ENCODE measurements around the gene TIMP2. TPM values are rescaled to one million over a fixed set of nuclear protein-coding genes. Genes with fewer than 3 reads are reported as not detected.
A peak's percentile ranks its signal among the peaks of the same experiment; 100 is the strongest.

TIMP2 gene
- polyA plus RNA-seq, 2 of the 4 experiments (the other 2 are of a cell fraction) = 68.1 to 166 TPM

GRCh38 chr17:78951967-78952551 lies 26.9 kb upstream of the TIMP2 start (continued):
- TF ChIP-seq CTCF (IDR thresholded peaks at IDR 0.05) (no peak), CHD2 (IDR thresholded peaks at IDR 0.05; ENCODE audit: low read length, partially characterized antibody) (no peak)

- DNase-seq (ENCODE audit: low read depth in 1 of 2, low spot score in 1 of 2) (no peak), FAIRE-seq (no peak), ATAC-seq (no peak)
- Histone ChIP-seq H3K27ac (no peak overlapping the region), H3K4me3 (no peak overlapping the region), H3K4me1 (no peaks in the 10 kb centered on the region; the same call in 2 of the 3 replicates), H3K4me2 (no peak overlapping the region), H3K9me3 (peaks cover 30% of the 10 kb centered on the region)
- POLR2A ChIA-PET = no interaction called here
- CTCF ChIA-PET = interaction anchor here (0.9 to 5.7 kb wide), 5 partner anchors 10 to 85 kb away, joined by 3 to 62 read pairs (median 4); no protein-coding TSS in a partner anchor
- WGBS (ENCODE audit: missing lambda C conversion rate) = 57% methylated on average over 2 of the region's 2 CpGs
- TF ChIP-seq HDAC2 (IDR thresholded peaks at IDR 0.05) (no peak), RAD21 (conservative IDR thresholded peaks at IDR 0.05 in 1 of 2, IDR thresholded peaks at IDR 0.05 in 1 of 2) (no peak), MAX (IDR thresholded peaks at IDR 0.05) (peak; percentile 43; the same call in 1 of the 2 replicates)
Measured at GRCh38 chr17:78950870-78951269, 25.7 kb upstream of the TIMP2 start.

DNA sequence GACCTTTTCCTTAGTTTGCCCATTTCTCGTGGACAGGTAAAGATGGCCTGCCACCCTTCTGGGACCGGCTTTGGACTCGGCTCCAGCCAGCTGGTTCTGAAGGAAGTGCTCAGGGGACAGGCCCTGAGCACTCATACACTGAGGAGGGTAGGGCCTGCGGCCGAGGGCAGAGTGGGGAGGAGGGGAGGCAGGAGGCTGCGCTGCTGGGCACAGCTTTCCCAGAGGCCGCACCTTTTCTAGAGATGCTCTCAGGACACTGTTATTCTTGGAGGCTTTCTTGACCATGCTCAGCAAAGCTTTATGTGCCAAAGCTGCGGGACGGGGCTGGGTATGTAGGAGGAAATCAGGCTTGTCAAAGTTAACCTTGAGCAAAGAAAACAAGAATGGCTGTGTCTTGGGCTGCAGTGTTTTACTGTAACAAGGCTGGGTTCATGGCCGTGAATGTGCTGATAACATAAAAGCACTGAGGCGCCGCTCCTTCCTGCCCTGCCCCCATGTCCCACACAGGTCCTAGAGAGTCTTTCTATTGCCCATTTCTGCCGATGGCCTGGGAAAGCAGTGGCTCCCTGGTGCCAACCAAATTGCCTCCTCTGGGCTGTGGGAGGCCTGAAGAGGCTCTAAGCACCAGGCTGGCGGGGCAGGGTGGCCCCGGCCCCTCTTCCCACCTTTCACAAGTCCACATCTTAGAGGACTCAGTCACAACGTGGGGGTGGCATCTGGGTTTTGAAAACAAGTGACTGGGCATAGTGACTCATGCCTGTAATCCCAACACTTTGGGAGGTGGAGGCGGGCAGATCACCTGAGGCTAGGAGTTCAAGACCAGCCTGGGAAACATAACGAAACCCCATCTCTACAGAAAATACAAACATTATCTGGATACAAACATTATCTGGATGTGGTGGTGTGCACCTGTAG lies 22.3 kb upstream of the TIMP2 start:
- POLR2A ChIA-PET = no interaction called here
- H3K9me3 ChIP-seq = peaks cover 30% of the 10 kb centered on the region
- CTCF ChIA-PET = interaction anchor here (0.6 to 5.2 kb wide), 6 partner anchors 13 to 82 kb away, joined by 3 to 41 read pairs (median 13); no protein-coding TSS in a partner anchor
- peak overlapping the region in 1 of 2 experiments; percentile 51; a peak in 2 of 6 replicates for H3K27ac ChIP-seq
- FAIRE-seq = no peak
- H3K4me3 ChIP-seq = no peak overlapping the region
- DNase-seq (ENCODE audit: low read depth in 1 of 2, low spot score in 1 of 2) = no peak
- H3K4me1 ChIP-seq = no peaks in the 10 kb centered on the region; the same call in 2 of the 3 replicates
- H3K4me2 ChIP-seq = no peak overlapping the region
- TF ChIP-seq FOSL2 (IDR thresholded peaks at IDR 0.05) (no peak), FOSL2 (CRISPR knock-in tag; IDR thresholded peaks at IDR 0.05) (peak; percentile 37; the same call in 1 of the 2 replicates), RNF2 (IDR thresholded peaks at IDR 0.05; ENCODE audit: borderline replicate concordance, low read depth) (no peak)
- 74% methylated on average over 18 of the region's 18 CpGs for WGBS (ENCODE audit: missing lambda C conversion rate)
- peak in 1 of 2 experiments; percentile 30; a peak in 2 of 6 replicates for ATAC-seq

DNA sequence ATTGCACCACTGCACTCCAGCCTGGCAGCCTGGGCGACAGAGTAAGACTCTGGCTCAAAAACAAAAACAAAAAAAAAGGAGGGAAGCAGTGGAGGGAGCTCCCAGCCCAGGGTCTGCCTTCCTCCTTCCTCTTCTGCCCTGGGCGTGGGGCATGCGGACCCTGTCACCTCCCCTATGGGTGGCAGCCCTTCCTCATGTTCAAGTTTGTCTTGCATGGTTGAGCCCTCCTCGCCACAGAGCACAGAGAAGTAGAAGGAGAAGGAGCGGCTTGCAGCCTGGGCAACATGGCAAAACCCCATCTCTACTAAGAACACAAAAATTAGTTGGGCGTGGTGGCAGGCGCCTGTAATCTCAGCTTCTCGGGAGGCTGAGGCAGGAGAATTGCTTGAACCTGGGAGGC lies 21.4 kb upstream of the TIMP2 start:
- DNase-seq (ENCODE audit: low read depth in 1 of 2, low spot score in 1 of 2) (no peak), FAIRE-seq (no peak), ATAC-seq (no peak)
- CTCF ChIA-PET = interaction anchor here (0.6 to 5.2 kb wide), 5 partner anchors 14 to 81 kb away, joined by 3 to 41 read pairs (median 12); no protein-coding TSS in a partner anchor
- POLR2A ChIA-PET = no interaction called here
- 86% methylated on average over 8 of the region's 8 CpGs for WGBS (ENCODE audit: missing lambda C conversion rate)
- no peaks in the 10 kb centered on the region; the same call in 2 of the 3 replicates for H3K4me1 ChIP-seq
- H3K4me3 ChIP-seq = no peak overlapping the region
- TF ChIP-seq FOXS1 (CRISPR knock-in tag; IDR thresholded peaks at IDR 0.05) (no peak), SREBF2 (IDR thresholded peaks at IDR 0.05) (no peak), CTCF (IDR thresholded peaks at IDR 0.05) (no peak), HEYL (CRISPR knock-in tag; IDR thresholded peaks at IDR 0.05) (no peak), E2F6 (IDR thresholded peaks at IDR 0.05; ENCODE audit: borderline replicate concordance, low read depth) (no peak), ZC3H11A (IDR thresholded peaks at IDR 0.05) (no peak), HOXA7 (CRISPR knock-in tag; IDR thresholded peaks at IDR 0.05) (no peak), PHF8 (IDR thresholded peaks at IDR 0.05; ENCODE audit: borderline replicate concordance, low read depth) (no peak), KDM5A (IDR thresholded peaks at IDR 0.05) (no peak), RFX5 (IDR thresholded peaks at IDR 0.05) (no peak), NPAS2 (CRISPR knock-in tag; IDR thresholded peaks at IDR 0.05; ENCODE audit: borderline replicate concordance) (no peak), ZFP36 (IDR thresholded peaks at IDR 0.05; ENCODE audit: borderline replicate concordance, partially characterized antibody) (no peak)
- TF ChIP-seq, protein P1, sequence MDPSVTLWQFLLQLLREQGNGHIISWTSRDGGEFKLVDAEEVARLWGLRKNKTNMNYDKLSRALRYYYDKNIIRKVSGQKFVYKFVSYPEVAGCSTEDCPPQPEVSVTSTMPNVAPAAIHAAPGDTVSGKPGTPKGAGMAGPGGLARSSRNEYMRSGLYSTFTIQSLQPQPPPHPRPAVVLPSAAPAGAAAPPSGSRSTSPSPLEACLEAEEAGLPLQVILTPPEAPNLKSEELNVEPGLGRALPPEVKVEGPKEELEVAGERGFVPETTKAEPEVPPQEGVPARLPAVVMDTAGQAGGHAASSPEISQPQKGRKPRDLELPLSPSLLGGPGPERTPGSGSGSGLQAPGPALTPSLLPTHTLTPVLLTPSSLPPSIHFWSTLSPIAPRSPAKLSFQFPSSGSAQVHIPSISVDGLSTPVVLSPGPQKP (IDR thresholded peaks at IDR 0.05; ENCODE audit: low read depth, low read length) = no peak
- TF ChIP-seq, protein P2, sequence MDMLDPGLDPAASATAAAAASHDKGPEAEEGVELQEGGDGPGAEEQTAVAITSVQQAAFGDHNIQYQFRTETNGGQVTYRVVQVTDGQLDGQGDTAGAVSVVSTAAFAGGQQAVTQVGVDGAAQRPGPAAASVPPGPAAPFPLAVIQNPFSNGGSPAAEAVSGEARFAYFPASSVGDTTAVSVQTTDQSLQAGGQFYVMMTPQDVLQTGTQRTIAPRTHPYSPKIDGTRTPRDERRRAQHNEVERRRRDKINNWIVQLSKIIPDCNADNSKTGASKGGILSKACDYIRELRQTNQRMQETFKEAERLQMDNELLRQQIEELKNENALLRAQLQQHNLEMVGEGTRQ (IDR thresholded peaks at IDR 0.05) = no peak
- H3K27ac ChIP-seq = no peak overlapping the region; a peak in 1 of 6 replicates
- H3K4me2 ChIP-seq = no peak overlapping the region
- H3K9me3 ChIP-seq = peaks cover 25% of the 10 kb centered on the region
